H1 (cell line): ENCODE results near the gene BCAR3. TPM values are rescaled to one million over a fixed set of nuclear protein-coding genes. Genes with fewer than 3 reads are reported as not detected.

Experiments used
- CTCF ChIA-PET: fragments of 300-600 bp; sonication (Branson Sonifier 250); formaldehyde crosslinking; loops from one replicate; lab custom pipeline; 2021; ENCODE audit not compliant: partially characterized antibody; lab: Charles Lee
- POLR2A ChIA-PET: fragments of 300-600 bp; sonication (Branson Sonifier 250); formaldehyde crosslinking; loops from one replicate; lab custom pipeline; 2021; ENCODE audit warnings: inconsistent platforms; ENCODE audit not compliant: partially characterized antibody; lab: Charles Lee
- DNase-seq, 2 experiments: peaks; one replicate each; pipeline versions ENCODE4 v3.0.0 to v3.0.0-alpha.2; 2010 to 2022; ENCODE audit warnings: low spot score in 2 of 2, low read depth in 1 of 2, mixed read lengths in 1 of 2
- FAIRE-seq: peaks from 2 replicates; lab custom pipeline; 2011; peaks lifted over from hg19 to GRCh38; lab: Jason Lieb, UNC
- H2AFZ ChIP-seq: 2 replicates; pipeline ENCODE4 v1.8.1; 2012; ENCODE audit warnings: low read length, inconsistent platforms
- H2AK5ac ChIP-seq: 2 replicates; pipeline ENCODE4 v1.6.1; 2013; ENCODE audit warnings: low read depth, low read length
- H2BK120ac ChIP-seq: replicated peaks from 2 replicates; pipeline ENCODE3; 2013; ENCODE audit warnings: low read depth, low read length, inconsistent platforms
- H2BK12ac ChIP-seq: 2 replicates; pipeline ENCODE4 v1.6.1; 2013; ENCODE audit warnings: low read depth, low read length
- H2BK15ac ChIP-seq: 2 replicates; pipeline ENCODE4 v1.6.1; 2013; ENCODE audit warnings: low read length
- H2BK20ac ChIP-seq: 2 replicates; pipeline ENCODE4 v1.6.1; 2013; ENCODE audit warnings: low read length
- H2BK5ac ChIP-seq: 2 replicates; pipeline ENCODE4 v1.6.1; 2013; ENCODE audit warnings: low read depth, low read length
- H3K14ac ChIP-seq: 2 replicates; pipeline ENCODE4 v1.6.1; 2013; ENCODE audit warnings: inconsistent platforms; ENCODE audit not compliant: insufficient read length
- H3K18ac ChIP-seq: 2 replicates; pipeline ENCODE4 v1.6.1; 2013; ENCODE audit warnings: low read length; ENCODE audit errors: extremely low read depth
- H3K23ac ChIP-seq: 2 replicates; pipeline ENCODE4 v1.6.1; 2013; ENCODE audit warnings: inconsistent platforms; ENCODE audit not compliant: insufficient read length
- H3K23me2 ChIP-seq: 2 replicates; pipeline ENCODE4 v1.6.1; 2013; ENCODE audit warnings: low read depth, low read length
- H3K27ac ChIP-seq: 2 replicates; pipeline ENCODE4 v1.6.1; 2011; ENCODE audit warnings: low read depth, low read length, inconsistent platforms
- H3K27me3 ChIP-seq, 4 experiments: replicated peaks in 1 of 4; 1 replicate in 1 of 4; 2 replicates in 3 of 4; pipeline versions ENCODE4 v1.6.1 to v1.8.1; 2011 to 2013; ENCODE audit warnings: low read length in 3 of 4, mild to moderate bottlenecking in 3 of 4, inconsistent platforms in 2 of 4, mixed read lengths in 2 of 4, moderate library complexity in 1 of 4; ENCODE audit not compliant: control insufficient read depth in 3 of 4, insufficient read depth in 3 of 4; ENCODE audit errors: extremely low read depth in 1 of 4
- H3K36me3 ChIP-seq, 4 experiments: 2 replicates each; pipeline versions ENCODE4 v1.6.1 to v1.8.1; 2011 to 2013; ENCODE audit warnings: mild to moderate bottlenecking in 4 of 4, low read length in 3 of 4, moderate library complexity in 2 of 4, control low read depth in 1 of 4, inconsistent platforms in 1 of 4; ENCODE audit not compliant: insufficient read depth in 4 of 4, control insufficient read depth in 2 of 4
- H3K4ac ChIP-seq: replicated peaks from 2 replicates; pipeline ENCODE3; 2013; ENCODE audit warnings: low read length, low read depth, mixed read lengths, inconsistent platforms; ENCODE audit not compliant: insufficient read length
- H3K4me1 ChIP-seq, 4 experiments: replicated peaks in 1 of 4; 1 replicate in 1 of 4; 2 replicates in 3 of 4; pipeline versions ENCODE4 v1.6.1 to v1.8.1; 2011 to 2013; ENCODE audit warnings: low read length in 3 of 4, inconsistent platforms in 2 of 4, mixed read lengths in 1 of 4; ENCODE audit not compliant: insufficient read depth in 4 of 4, control insufficient read depth in 3 of 4
- H3K4me2 ChIP-seq, 2 experiments: 2 replicates each; pipeline versions ENCODE4 v1.6.1 to v1.8.1; 2011 to 2013; ENCODE audit warnings: low read depth in 2 of 2, low read length in 2 of 2, control low read depth in 1 of 2, inconsistent platforms in 1 of 2, mild to moderate bottlenecking in 1 of 2; ENCODE audit not compliant: insufficient read depth in 1 of 2
- H3K4me3 ChIP-seq, 4 experiments: fragments of 200-600, 300-600 bp in 1 of 4; sonication (generic), shearing (Covaris generic), sonication (Bioruptor Twin) in 1 of 4; 2 replicates each; pipeline versions ENCODE4 v1.5.1 to v1.8.1; 2011 to 2016; ENCODE audit warnings: low read length in 4 of 4, low read depth in 3 of 4, control low read depth in 2 of 4, inconsistent platforms in 2 of 4, mild to moderate bottlenecking in 2 of 4, mixed read lengths in 1 of 4, moderate library complexity in 1 of 4; ENCODE audit not compliant: insufficient read depth in 2 of 4; ENCODE audit errors: extremely low read depth in 1 of 4
- H3K56ac ChIP-seq: replicated peaks from 2 replicates; pipeline ENCODE3; 2013; ENCODE audit warnings: low read depth, mild to moderate bottlenecking, mixed read lengths, low read length, inconsistent platforms; ENCODE audit not compliant: insufficient read length
- H3K79me1 ChIP-seq: 2 replicates; pipeline ENCODE4 v1.6.1; 2013; ENCODE audit warnings: low read depth, low read length, control low read depth
- H3K79me2 ChIP-seq, 2 experiments: 2 replicates each; pipeline versions ENCODE4 v1.6.1 to v1.8.1; 2012 to 2013; ENCODE audit warnings: low read length in 2 of 2, mild to moderate bottlenecking in 2 of 2, inconsistent platforms in 1 of 2; ENCODE audit not compliant: insufficient read depth in 2 of 2, control insufficient read depth in 1 of 2
- H3K9ac ChIP-seq, 4 experiments: replicated peaks in 1 of 4; 1 replicate in 1 of 4; 2 replicates in 3 of 4; pipeline versions ENCODE4 v1.6.1 to v1.8.1; 2011 to 2013; ENCODE audit warnings: low read depth in 3 of 4, low read length in 3 of 4, control low read depth in 2 of 4, mild to moderate bottlenecking in 2 of 4, moderate library complexity in 2 of 4, inconsistent platforms in 1 of 4; ENCODE audit errors: extremely low read depth in 1 of 4
- H3K9me3 ChIP-seq, 2 experiments: 2 replicates each; pipeline versions ENCODE4 v1.6.1 to v1.8.1; 2012 to 2013; ENCODE audit warnings: mild to moderate bottlenecking in 2 of 2, moderate library complexity in 2 of 2, control low read depth in 1 of 2, inconsistent platforms in 1 of 2, low read depth in 1 of 2, low read length in 1 of 2, mixed read lengths in 1 of 2; ENCODE audit not compliant: insufficient read depth in 2 of 2
- H4K20me1 ChIP-seq, 2 experiments: replicated peaks in 1 of 2; 2 replicates each; pipeline versions ENCODE3 to v1.8.1; 2011 to 2013; ENCODE audit warnings: inconsistent platforms in 2 of 2, low read length in 2 of 2, mild to moderate bottlenecking in 1 of 2; ENCODE audit not compliant: insufficient read depth in 2 of 2, control insufficient read depth in 1 of 2
- H4K5ac ChIP-seq: 2 replicates; pipeline ENCODE4 v1.6.1; 2013; ENCODE audit warnings: low read length, low read depth, mixed read lengths, inconsistent platforms; ENCODE audit not compliant: insufficient read length
- H4K8ac ChIP-seq: 2 replicates; pipeline ENCODE4 v1.8.0; 2013; ENCODE audit warnings: mild to moderate bottlenecking, moderate library complexity, low read length, inconsistent platforms; ENCODE audit not compliant: insufficient read depth; ENCODE audit errors: extremely low read depth
- H4K91ac ChIP-seq: replicated peaks from 2 replicates; pipeline ENCODE3; 2013; ENCODE audit warnings: low read length, mixed read lengths, inconsistent platforms; ENCODE audit not compliant: insufficient read length
- CREB1 ChIP-seq: IDR thresholded peaks from 2 replicates; pipeline ENCODE4 v1.6.1; 2012; ENCODE audit warnings: inconsistent platforms
- EZH2 ChIP-seq: fragments of 200-600 bp; sonication (generic); IDR thresholded peaks from 2 replicates; pipeline ENCODE4 v1.7.1; 2012; ENCODE audit warnings: low read depth, mild to moderate bottlenecking, moderate library complexity, low read length, inconsistent platforms; ENCODE audit not compliant: severe bottlenecking
- MAX ChIP-seq: IDR thresholded peaks from 2 replicates; pipeline ENCODE4 v1.6.1; 2012; ENCODE audit warnings: inconsistent platforms
- SP1 ChIP-seq: IDR thresholded peaks from 2 replicates; pipeline ENCODE4 v1.6.1; 2011; ENCODE audit warnings: low read depth, low read length
- WGBS, 2 experiments: shearing (Covaris generic) in 1 of 2; methylation state at CpG; one replicate each; pipeline versions ENCODE4 v1.1.6 to v1.1.7; 2013 to 2015; ENCODE audit warnings: low lambda C conversion rate in 2 of 2, mixed read lengths in 2 of 2, inconsistent platforms in 1 of 2, low coverage in 1 of 2, missing lambda C conversion rate in 1 of 2; ENCODE audit not compliant: insufficient replicate concordance in 2 of 2, insufficient coverage in 1 of 2, insufficient read length in 1 of 2; ENCODE audit errors: extremely low coverage in 1 of 2, missing lambda C conversion rate in 1 of 2; 5-methylcytosine and 5-hydroxymethylcytosine counted together
- polyA plus RNA-seq, 7 experiments: library from polyadenylated mRNA; depleted of rRNA in 3 of 7; stranded (reverse) in 5 of 7; unstranded in 2 of 7; fragments of >200 nt in 5 of 7; fragments of 200-250 nt in 2 of 7; gene quantifications; 1 replicate in 5 of 7; 2 replicates in 1 of 7; 4 replicates in 1 of 7; pipeline versions ENCODE4 v1.2.1 to v1.2.3, GENCODE V29; 2011 to 2013; ENCODE audit warnings: missing spikeins in 2 of 7, mixed read lengths in 2 of 7
- total RNA-seq: library from RNA; stranded (reverse); fragmentation: NEBNext Ultra II Directional; extraction: Animal tissue kit (Norgen Biotek cat#: 25700); gene quantifications from 2 replicates; pipeline ENCODE4 v1.2.1, GENCODE V29; 2021

Gene BCAR3
- total and polyA plus RNA-seq, 2 of the 8 experiments (the other 6 are each of a cell fraction or from before 2014, with no cell fraction given): 5.6 to 9.2 TPM

- POLR2A ChIA-PET: no interaction called here
Observed at GRCh38 chr1:93672477-93673162, 9.0 kb downstream of the BCAR3 start.

More at GRCh38 chr1:93672477-93673162, 9.0 kb downstream of the BCAR3 start:
- WGBS, 2 experiments: 85% methylated on average over 5 of the region's 5 CpGs; no CpG with 5 or more reads in 1 of the 2 experiments
- Histone ChIP-seq H3K4me3 (no peak overlapping the region), H2AK5ac (no peak overlapping the region), H3K27ac (no peak overlapping the region), H3K36me3 (peaks cover 0 to 9% (median 0%) of the 10 kb centered on the region in 4 experiments; a peak in 3 of 8 replicates), H3K23ac (no peak overlapping the region), H3K4me1 (peaks cover 0 to 6% (median 3%) of the 10 kb centered on the region in 4 experiments; a peak in 4 of 7 replicates), H4K20me1 (peaks cover 0 to 4% of the 10 kb centered on the region in 2 experiments), H3K9me3 (no peaks in the 10 kb centered on the region), H3K4me2 (no peak overlapping the region), H2AFZ (no peak overlapping the region), H3K23me2 (peaks cover 5% of the 10 kb centered on the region; the same call in 1 of the 2 replicates), H3K79me2 (peaks cover 0 to 10% of the 10 kb centered on the region in 2 experiments; a peak in 1 of 4 replicates), H3K14ac (no peak overlapping the region), H4K5ac (no peak overlapping the region), H3K4ac (no peak overlapping the region), H2BK5ac (no peak overlapping the region), H3K79me1 (peaks cover 3% of the 10 kb centered on the region; the same call in 1 of the 2 replicates), H4K91ac (no peak overlapping the region), H2BK120ac (no peak overlapping the region), H2BK12ac (no peak overlapping the region), H2BK20ac (no peak overlapping the region), H3K56ac (no peak overlapping the region), H3K27me3 (no peaks in the 10 kb centered on the region), H4K8ac (no peak overlapping the region), H2BK15ac (no peak overlapping the region), H3K18ac (no peak overlapping the region), H3K9ac (no peak overlapping the region)
- CTCF ChIA-PET: interaction anchor here (0.8 to 5.7 kb wide), 8 partner anchors 12 to 171 kb away, joined by 3 to 39 read pairs (median 8); no protein-coding TSS in a partner anchor
- no peak for DNase-seq
- TF ChIP-seq SP1 (no peak), CREB1 (no peak), EZH2 (no peak), MAX (no peak)
- no peak for FAIRE-seq
